Measurements from ENCODE around the gene GRAMD1B.

Gene GRAMD1B

GRCh38 chr11:123386796-123387510 is 43.1 kb upstream of the GRAMD1B start:
- no peak for DNase-seq
- H3K27me3 ChIP-seq = no peaks in the 10 kb centered on the region
- peaks cover 10% of the 10 kb centered on the region for H3K4me1 ChIP-seq
- H3K36me3 ChIP-seq = no peaks in the 10 kb centered on the region
- no peaks in the 10 kb centered on the region for H3K9me3 ChIP-seq
- TF ChIP-seq CTCF (IDR thresholded peaks at IDR 0.05; ENCODE audit: low read depth, low read length) = no peak
- no peak overlapping the region for H3K4me3 ChIP-seq (ENCODE audit: low read depth, low read length)

- DNase-seq = no peak
- Histone ChIP-seq H3K36me3 (no peaks in the 10 kb centered on the region), H3K4me1 (peaks cover 18% of the 10 kb centered on the region), H3K27me3 (no peaks in the 10 kb centered on the region), H3K4me3 (ENCODE audit: low read depth, low read length) (no peak overlapping the region), H3K9me3 (no peaks in the 10 kb centered on the region)
- TF ChIP-seq CTCF (IDR thresholded peaks at IDR 0.05; ENCODE audit: low read depth, low read length) = no peak
Observed at GRCh38 chr11:123388640-123389039, 41.4 kb upstream of the GRAMD1B start.

GRCh38 chr11:123390146-123390545 is 39.9 kb upstream of the GRAMD1B start:
- DNase-seq = no peak
- H3K27me3 ChIP-seq = no peaks in the 10 kb centered on the region
- H3K36me3 ChIP-seq = no peaks in the 10 kb centered on the region
- no peak overlapping the region for H3K4me3 ChIP-seq (ENCODE audit: low read depth, low read length)
- no peak for TF ChIP-seq CTCF (IDR thresholded peaks at IDR 0.05; ENCODE audit: low read depth, low read length)
- no peaks in the 10 kb centered on the region for H3K9me3 ChIP-seq
- peaks cover 21% of the 10 kb centered on the region for H3K4me1 ChIP-seq

GRCh38 chr11:123391646-123392348 is 38.3 kb upstream of the GRAMD1B start:
- Histone ChIP-seq H3K4me1 (peaks cover 18% of the 10 kb centered on the region), H3K27me3 (no peaks in the 10 kb centered on the region), H3K36me3 (no peaks in the 10 kb centered on the region), H3K4me3 (ENCODE audit: low read depth, low read length) (no peak overlapping the region), H3K9me3 (no peaks in the 10 kb centered on the region)
- no peak for DNase-seq
- no peak for TF ChIP-seq CTCF (IDR thresholded peaks at IDR 0.05; ENCODE audit: low read depth, low read length)

GRCh38 chr11:123392431-123392830 is 37.6 kb upstream of the GRAMD1B start:
- Histone ChIP-seq H3K27me3 (no peaks in the 10 kb centered on the region), H3K36me3 (no peaks in the 10 kb centered on the region), H3K9me3 (no peaks in the 10 kb centered on the region), H3K4me3 (ENCODE audit: low read depth, low read length) (no peak overlapping the region; the same call in 1 of the 2 replicates), H3K4me1 (peaks cover 15% of the 10 kb centered on the region)
- TF ChIP-seq CTCF (IDR thresholded peaks at IDR 0.05; ENCODE audit: low read depth, low read length) = no peak
- no peak for DNase-seq

- no peak for DNase-seq
- TF ChIP-seq CTCF (IDR thresholded peaks at IDR 0.05; ENCODE audit: low read depth, low read length) = no peak
- H3K27me3 ChIP-seq = no peaks in the 10 kb centered on the region
- peaks cover 15% of the 10 kb centered on the region for H3K4me1 ChIP-seq
- H3K4me3 ChIP-seq (ENCODE audit: low read depth, low read length) = no peak overlapping the region; the same call in 1 of the 2 replicates
- H3K9me3 ChIP-seq = no peaks in the 10 kb centered on the region
- no peaks in the 10 kb centered on the region for H3K36me3 ChIP-seq
Observed at GRCh38 chr11:123392844-123393243, 37.2 kb upstream of the GRAMD1B start.
